ENCODE results near the gene ELN.
"Not testable (repeated sequence)": the region's sequence is repeated elsewhere in the genome, so short reads cannot be mapped to it uniquely, and the experiment has no call there.

GRCh38 chr7:74011421-74011820 lies 16.6 kb upstream of the ELN start:
- TF ChIP-seq ZFP30 (CRISPR knock-in tag; IDR thresholded peaks at IDR 0.05); CSDC2 (CRISPR knock-in tag; IDR thresholded peaks at IDR 0.05); CSRNP3 (CRISPR knock-in tag; IDR thresholded peaks at IDR 0.05); ISL1 (CRISPR knock-in tag; IDR thresholded peaks at IDR 0.05); BACH2 (CRISPR knock-in tag; IDR thresholded peaks at IDR 0.05; ENCODE audit: borderline replicate concordance); ZFP3 (CRISPR knock-in tag; IDR thresholded peaks at IDR 0.05); TCF4 (CRISPR knock-in tag; IDR thresholded peaks at IDR 0.05; ENCODE audit: borderline replicate concordance); ARNTL (CRISPR knock-in tag; IDR thresholded peaks at IDR 0.05; ENCODE audit: borderline replicate concordance, low read depth): not testable (repeated sequence)
